ENCODE results near the gene ATOX1.

DNA sequence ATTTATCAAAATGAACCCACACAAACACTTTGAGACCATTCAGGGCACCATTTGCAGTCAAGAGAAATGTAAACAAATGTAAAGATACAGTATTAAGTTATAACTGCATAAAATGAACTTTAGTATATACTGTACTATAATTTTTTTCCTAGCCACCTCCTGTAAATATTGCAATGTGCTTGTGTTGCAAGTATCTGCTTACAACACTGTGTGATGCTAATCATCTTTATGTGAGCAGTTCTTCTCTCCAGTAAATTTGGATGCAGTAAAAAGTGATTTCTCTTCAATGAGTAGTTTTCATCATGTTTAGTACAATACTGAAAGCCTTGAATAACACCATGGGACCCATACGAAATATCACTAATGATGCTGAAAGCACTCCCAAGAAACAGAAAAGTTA lies 22.8 kb upstream of the ATOX1 start:
- TF ChIP-seq, protein P1, sequence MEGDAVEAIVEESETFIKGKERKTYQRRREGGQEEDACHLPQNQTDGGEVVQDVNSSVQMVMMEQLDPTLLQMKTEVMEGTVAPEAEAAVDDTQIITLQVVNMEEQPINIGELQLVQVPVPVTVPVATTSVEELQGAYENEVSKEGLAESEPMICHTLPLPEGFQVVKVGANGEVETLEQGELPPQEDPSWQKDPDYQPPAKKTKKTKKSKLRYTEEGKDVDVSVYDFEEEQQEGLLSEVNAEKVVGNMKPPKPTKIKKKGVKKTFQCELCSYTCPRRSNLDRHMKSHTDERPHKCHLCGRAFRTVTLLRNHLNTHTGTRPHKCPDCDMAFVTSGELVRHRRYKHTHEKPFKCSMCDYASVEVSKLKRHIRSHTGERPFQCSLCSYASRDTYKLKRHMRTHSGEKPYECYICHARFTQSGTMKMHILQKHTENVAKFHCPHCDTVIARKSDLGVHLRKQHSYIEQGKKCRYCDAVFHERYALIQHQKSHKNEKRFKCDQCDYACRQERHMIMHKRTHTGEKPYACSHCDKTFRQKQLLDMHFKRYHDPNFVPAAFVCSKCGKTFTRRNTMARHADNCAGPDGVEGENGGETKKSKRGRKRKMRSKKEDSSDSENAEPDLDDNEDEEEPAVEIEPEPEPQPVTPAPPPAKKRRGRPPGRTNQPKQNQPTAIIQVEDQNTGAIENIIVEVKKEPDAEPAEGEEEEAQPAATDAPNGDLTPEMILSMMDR (IDR thresholded peaks at IDR 0.05), result no peak
- TF ChIP-seq POLR2A (IDR thresholded peaks at IDR 0.05), result no peak
